Right cardiac atrium (tissue), 5 donors: ENCODE measurements around the gene PSMD5. TPM values are rescaled to one million over a fixed set of nuclear protein-coding genes. Genes with fewer than 3 reads are reported as not detected.

Source experiments
- ATAC-seq, 2 donors: fragments of 200-7000 bp; cut with Tn5 transposase; one replicate each; pipeline versions ENCODE4 v1.8.0 to v1.9.1; 2020; ENCODE audit warnings: moderate library complexity in 2 of 2, mild to moderate bottlenecking in 1 of 2
- DNase-seq, 3 donors: peaks; one replicate each; pipeline ENCODE4 v3.0.0-alpha.2; 2020
- H3K27ac ChIP-seq: one replicate; pipeline ENCODE4 v1.5.1; 2013; ENCODE audit warnings: mild to moderate bottlenecking, low read length, control low read depth, moderate library complexity
- H3K27me3 ChIP-seq: one replicate; pipeline ENCODE4 v1.6.1; 2013; ENCODE audit not compliant: control insufficient read depth, insufficient read depth
- H3K4me1 ChIP-seq: one replicate; pipeline ENCODE4 v1.6.1; 2013; ENCODE audit warnings: low read length; ENCODE audit not compliant: control insufficient read depth, insufficient read depth
- H3K4me3 ChIP-seq: one replicate; pipeline ENCODE4 v1.5.1; 2013; ENCODE audit warnings: low read length, control low read depth
- H3K9me3 ChIP-seq: one replicate; pipeline ENCODE4 v1.6.1; 2013; ENCODE audit warnings: low read length; ENCODE audit not compliant: control insufficient read depth
- WGBS: extraction: QIAGEN DNeasy Blood & Tissue Kit; methylation state at CpG from one replicate; pipeline ENCODE4 v1.1.7; 2013; 5-methylcytosine and 5-hydroxymethylcytosine counted together
- intact Hi-C, 4 donors: fragments of 100-400 bp; cut with DNase I; formaldehyde crosslinking; loops; one replicate each; pipeline versions ENCODE4 v1.11.0 to v1.14.0; 2022 to 2023
- long read RNA-seq, 4 donors: library from polyadenylated mRNA; unstranded; transcript quantifications; one replicate each; pipeline ENCODE4 v2.0.0, GENCODE V29; 2020 to 2021
- polyA plus RNA-seq: library from polyadenylated mRNA; stranded (reverse); fragments of 200-250 nt; gene quantifications from one replicate; pipeline ENCODE4 v1.2.3, GENCODE V29; 2013
- total RNA-seq, 4 donors: library from RNA; stranded (reverse); fragmentation: NEBNext Ultra II Directional; extraction: Animal tissue kit (Norgen Biotek cat#: 25700); gene quantifications; one replicate each; pipeline ENCODE4 v1.2.1, GENCODE V29; 2021
- donor health status: healthy with polysubstance abuse.
- donor health status: DM: no; HTN: yes; CAD: no.
- donor health status: DM: no; HTN: no; CAD: no.
- donor health status: DM: no; HTN: yes; CAD: no; lungs with severe emphysema.
- donor health status: DM: yes; HTN: yes; CAD: no.

PSMD5 gene
- 10 to 100 TPM; 16.6 to 26.0 (median 22.7) TPM for total RNA-seq
- 8.7 TPM for polyA plus RNA-seq
- long read RNA-seq, donor 1, transcript PSMD5-201 (10 exons, 3,443 nt) = major isoform, 56 of 71 reads
- long read RNA-seq, donor 1, partial matches to known transcripts = 2 of 71 reads
- long read RNA-seq, donor 1, other reads (novel, unspliced or antisense) = 13 of 71 reads
- long read RNA-seq, donor 2, transcript PSMD5-201 (10 exons, 3,443 nt) = major isoform, 21 of 26 reads
- long read RNA-seq, donor 2, partial matches to known transcripts = 2 of 26 reads
- long read RNA-seq, donor 2, other reads (novel, unspliced or antisense) = 2 of 26 reads
- long read RNA-seq, donor 3, transcript PSMD5-201 (10 exons, 3,443 nt) = major isoform, 102 of 118 reads
- long read RNA-seq, donor 3, partial matches to known transcripts = 6 of 118 reads
- long read RNA-seq, donor 3, other reads (novel, unspliced or antisense) = 10 of 118 reads
- long read RNA-seq, donor 4, transcript PSMD5-201 (10 exons, 3,443 nt) = major isoform, 26 of 28 reads
- long read RNA-seq, donor 4, partial matches to known transcripts = 1 of 28 reads
- long read RNA-seq, donor 4, other reads (novel, unspliced or antisense) = 1 of 28 reads

DNA sequence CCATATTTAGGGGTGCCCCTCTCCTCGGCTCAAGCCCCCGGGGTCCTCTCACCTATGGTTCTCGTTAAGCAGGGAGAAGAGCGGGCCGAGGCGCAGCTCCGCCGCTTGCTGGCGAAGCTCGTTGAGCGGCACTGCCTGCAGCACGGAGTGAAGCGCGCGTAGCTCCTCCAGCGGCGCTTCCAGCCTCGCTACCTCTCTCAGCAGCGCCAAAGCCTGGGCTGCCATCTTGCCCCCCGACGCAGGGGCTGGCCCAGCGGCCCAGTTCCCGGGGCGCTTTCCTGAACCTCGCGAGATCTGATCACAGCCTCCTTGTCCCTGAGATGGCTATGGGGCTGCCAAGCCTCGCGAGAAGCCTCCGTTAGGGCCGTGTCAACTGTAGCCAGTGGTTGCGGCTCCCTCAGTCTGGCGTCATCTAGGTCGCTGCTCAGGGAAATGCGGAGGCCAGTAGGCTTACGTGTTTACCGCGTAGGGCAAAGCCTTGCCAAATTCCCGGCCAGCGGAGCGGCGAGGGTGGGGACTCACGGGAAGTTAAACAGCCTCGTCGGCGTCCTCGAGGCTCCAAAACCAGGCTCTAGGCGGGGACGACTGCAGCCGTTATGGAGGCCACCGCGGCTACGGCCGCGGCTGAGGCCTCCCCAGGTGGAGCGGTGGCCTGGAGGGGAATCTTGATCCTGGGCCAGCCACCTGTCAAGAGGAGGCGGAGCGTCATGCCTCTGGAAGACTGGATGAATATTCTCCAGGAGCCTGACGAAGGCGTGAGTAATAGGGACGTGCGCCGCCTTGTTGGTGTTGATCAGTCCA lies at the start of gene PSMD5:
TSS of gene PSMD5 (minus strand) at position 238 of the 801 bp plus-strand sequence. CDS start at position 225, 13 bp downstream.
- peak within 1 kb of the TSS; percentile 84 for H3K27ac ChIP-seq
- H3K27me3 ChIP-seq = no peaks in the 10 kb centered on the region
- intact Hi-C loops = no loop called here
- H3K4me3 ChIP-seq = peak within 1 kb of the TSS; percentile 87
- WGBS = 5% methylated on average over 62 of the region's 62 CpGs
- H3K4me1 ChIP-seq = peaks cover 10% of the 10 kb centered on the region
- no peaks in the 10 kb centered on the region for H3K9me3 ChIP-seq
- ATAC-seq = peak; percentile 99
- DNase-seq = peak; percentile 99 to 100 (median 100)

- no peak overlapping the region for H3K4me3 ChIP-seq
- no peak overlapping the region for H3K27ac ChIP-seq
- no peaks in the 10 kb centered on the region for H3K27me3 ChIP-seq
- DNase-seq = no peak
- 59% methylated on average over 15 of the region's 15 CpGs for WGBS
- ATAC-seq = no peak
- H3K9me3 ChIP-seq = no peaks in the 10 kb centered on the region
- peaks cover 4% of the 10 kb centered on the region for H3K4me1 ChIP-seq
- intact Hi-C loops = no loop called here
These were observed 49.4 kb upstream of the PSMD5 start for GRCh38 chr9:120891884-120892747.

GRCh38 chr9:120891245-120891883 lies 48.6 kb upstream of the PSMD5 start:
- WGBS = 90% methylated on average over 10 of the region's 10 CpGs
- Histone ChIP-seq H3K9me3 (no peaks in the 10 kb centered on the region), H3K4me3 (no peak overlapping the region), H3K4me1 (no peaks in the 10 kb centered on the region), H3K27ac (peak overlapping the region; percentile 9), H3K27me3 (no peaks in the 10 kb centered on the region)
- ATAC-seq (no peak), DNase-seq (peak in 1 of 3 donors; percentile 11)
- intact Hi-C loops = no loop called here

DNA sequence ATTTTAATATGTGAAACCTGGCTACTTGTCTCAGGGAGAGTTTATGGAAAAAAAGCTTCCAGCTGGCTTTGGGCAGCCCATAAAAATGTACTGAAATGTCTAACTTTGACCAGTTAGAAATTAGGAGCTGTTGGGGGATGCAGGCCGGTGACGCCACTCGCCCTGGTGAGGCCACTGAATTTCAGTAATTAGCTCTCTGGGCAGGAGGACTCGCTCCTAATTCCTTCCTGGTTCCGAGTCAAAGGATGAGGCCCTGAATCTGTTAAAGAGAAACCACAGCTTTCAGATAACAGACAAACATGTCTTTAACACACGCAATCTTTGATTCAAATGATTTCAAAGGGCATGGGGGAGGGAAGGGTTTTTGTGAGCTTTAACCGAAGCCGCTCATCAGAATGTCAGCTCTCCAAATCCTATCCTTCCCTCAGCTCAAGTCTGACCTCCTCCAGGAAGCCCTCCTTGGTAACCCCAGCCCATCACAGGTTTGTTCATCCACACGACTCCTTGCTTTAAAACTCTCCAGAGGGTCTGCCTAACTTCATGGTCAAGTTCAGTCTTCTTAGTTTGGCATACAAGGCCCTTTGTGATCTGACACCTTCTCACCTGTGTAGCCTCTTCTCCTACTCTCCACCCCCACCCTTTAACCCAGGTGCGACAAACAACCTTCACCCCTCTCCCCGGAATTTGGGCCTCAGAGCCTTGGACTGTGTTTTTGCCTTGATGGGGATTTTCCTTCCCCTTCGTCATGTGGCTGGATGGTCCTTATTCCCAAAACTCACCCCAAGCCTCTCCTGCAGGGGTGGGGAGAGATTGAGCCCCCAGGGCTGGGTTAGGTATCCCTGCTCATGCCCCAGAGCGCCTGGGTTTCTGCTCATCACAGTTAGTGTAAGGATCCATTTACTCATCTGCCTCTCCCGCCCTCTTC lies 47.9 kb upstream of the PSMD5 start:
- Histone ChIP-seq H3K9me3 (no peaks in the 10 kb centered on the region), H3K27ac (peak overlapping the region; percentile 18), H3K4me1 (no peaks in the 10 kb centered on the region), H3K4me3 (no peak overlapping the region), H3K27me3 (no peaks in the 10 kb centered on the region)
- ATAC-seq (no peak), DNase-seq (peak in 1 of 3 donors; percentile 75)
- WGBS = 73% methylated on average over 14 of the region's 14 CpGs
- intact Hi-C loops = no loop called here

GRCh38 chr9:120889606-120890271 lies 47.0 kb upstream of the PSMD5 start:
- intact Hi-C loops = no loop called here
- WGBS = 98% methylated on average over 1 of the region's 1 CpG
- no peak overlapping the region for H3K4me3 ChIP-seq
- H3K27ac ChIP-seq = no peak overlapping the region
- DNase-seq (peak in 1 of 3 donors; percentile 16), ATAC-seq (peak in 1 of 2 donors; percentile 34)
- H3K9me3 ChIP-seq = no peaks in the 10 kb centered on the region
- H3K27me3 ChIP-seq = no peaks in the 10 kb centered on the region
- no peaks in the 10 kb centered on the region for H3K4me1 ChIP-seq

- ATAC-seq (no peak), DNase-seq (peak in 1 of 3 donors; percentile 17)
- no peaks in the 10 kb centered on the region for H3K4me1 ChIP-seq
- no peak overlapping the region for H3K4me3 ChIP-seq
- intact Hi-C loops = no loop called here
- H3K9me3 ChIP-seq = no peaks in the 10 kb centered on the region
- H3K27ac ChIP-seq = no peak overlapping the region
- no peaks in the 10 kb centered on the region for H3K27me3 ChIP-seq
These were observed 45.9 kb upstream of the PSMD5 start for GRCh38 chr9:120888626-120889025.

- ATAC-seq (peak; percentile 78 to 85), DNase-seq (peak; percentile 63 to 84 (median 81))
- Histone ChIP-seq H3K9me3 (no peaks in the 10 kb centered on the region), H3K27ac (peak overlapping the region; percentile 15), H3K4me1 (no peaks in the 10 kb centered on the region), H3K27me3 (no peaks in the 10 kb centered on the region), H3K4me3 (no peak overlapping the region)
- WGBS = 66% methylated on average over 8 of the region's 8 CpGs
- intact Hi-C loops = no loop called here
These were observed 43.8 kb upstream of the PSMD5 start for GRCh38 chr9:120886490-120886967.

DNA sequence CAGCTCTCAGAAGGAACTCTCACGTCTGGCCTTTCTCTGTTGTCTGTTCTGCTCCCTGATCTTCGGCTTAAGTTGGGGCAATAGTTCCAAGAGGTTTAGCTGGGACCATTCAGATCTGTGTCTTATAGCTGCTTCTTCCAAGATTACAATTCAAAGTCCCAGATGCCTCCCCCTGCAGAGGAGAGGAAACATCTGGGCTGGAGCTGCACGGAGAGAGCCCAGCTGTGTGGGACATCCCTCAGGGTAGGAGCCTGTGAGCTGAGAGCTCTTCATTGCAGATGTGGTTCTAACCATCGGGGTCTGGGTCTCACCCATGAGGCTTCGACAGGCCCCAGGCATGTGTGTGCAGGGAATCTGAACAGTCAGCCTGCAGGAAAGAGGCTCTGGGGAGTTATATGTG lies 43.2 kb upstream of the PSMD5 start:
- Histone ChIP-seq H3K4me1 (no peaks in the 10 kb centered on the region), H3K27ac (peak overlapping the region; percentile 15), H3K27me3 (no peaks in the 10 kb centered on the region), H3K4me3 (no peak overlapping the region), H3K9me3 (no peaks in the 10 kb centered on the region)
- WGBS = 38% methylated on average over 5 of the region's 5 CpGs
- peak in 1 of 3 donors; percentile 40 for DNase-seq
- peak in 1 of 2 donors; percentile 17 for ATAC-seq
- intact Hi-C loops = no loop called here

DNA sequence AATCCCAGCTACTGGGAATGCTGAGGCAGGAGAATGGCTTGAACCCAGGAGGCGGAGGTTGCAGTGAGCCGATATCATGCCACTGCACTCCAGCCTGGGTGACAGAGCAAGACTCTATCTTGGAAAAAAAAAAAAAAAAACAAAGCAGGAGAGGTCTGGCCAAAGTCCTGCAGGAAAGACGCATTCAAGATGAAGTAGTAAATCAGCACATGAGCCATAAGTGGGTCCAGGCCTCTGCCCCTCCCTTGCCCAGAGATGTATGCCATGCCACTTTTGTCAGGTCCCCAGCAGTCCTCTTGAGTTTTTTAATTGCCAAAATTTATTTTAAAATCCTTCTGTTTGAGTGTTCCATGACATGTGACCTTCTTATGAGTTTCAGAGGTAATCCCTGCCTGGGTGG lies 42.7 kb upstream of the PSMD5 start:
- Histone ChIP-seq H3K4me3 (no peak overlapping the region), H3K27me3 (no peaks in the 10 kb centered on the region), H3K27ac (no peak overlapping the region), H3K4me1 (no peaks in the 10 kb centered on the region), H3K9me3 (no peaks in the 10 kb centered on the region)
- WGBS = 60% methylated on average over 3 of the region's 3 CpGs
- ATAC-seq (no peak), DNase-seq (peak in 1 of 3 donors; percentile 14)
- intact Hi-C loops = no loop called here
